DOHH2 (cell line): Measurements from ENCODE around the gene ZC3H4.

ENCODE experiments used
- H3F3A ChIP-seq: fragments of 200-600 bp; sonication (generic), shearing (Covaris generic); 2 replicates; pipeline ENCODE4 v1.6.0; 2016; ENCODE audit warnings: antibody characterized with exemption, mild to moderate bottlenecking; ENCODE audit not compliant: control insufficient read depth, insufficient read depth
- H3K27ac ChIP-seq: fragments of 200-600 bp; sonication (generic); 2 replicates; pipeline ENCODE4 v1.5.1; 2014; ENCODE audit warnings: low read depth, mild to moderate bottlenecking, low read length, moderate library complexity
- H3K27me3 ChIP-seq: fragments of 200-600 bp; sonication (generic); 2 replicates; pipeline ENCODE4 v1.6.1; 2014; ENCODE audit warnings: mild to moderate bottlenecking, low read length, mixed read lengths; ENCODE audit not compliant: control insufficient read depth
- H3K36me3 ChIP-seq: fragments of 200-600 bp; sonication (generic); 2 replicates; pipeline ENCODE4 v1.6.1; 2014; ENCODE audit warnings: mild to moderate bottlenecking, low read length, moderate library complexity, mixed read lengths; ENCODE audit not compliant: control insufficient read depth
- H3K4me1 ChIP-seq: fragments of 200-600 bp; sonication (generic); 2 replicates; pipeline ENCODE4 v1.6.1; 2014; ENCODE audit warnings: mild to moderate bottlenecking, low read length, mixed read lengths; ENCODE audit not compliant: control insufficient read depth
- H3K4me2 ChIP-seq: fragments of 200-600 bp; sonication (generic); 2 replicates; pipeline ENCODE4 v1.6.0; 2014; ENCODE audit warnings: mild to moderate bottlenecking, low read length, moderate library complexity
- H3K4me3 ChIP-seq: fragments of 200-600 bp; sonication (generic); 2 replicates; pipeline ENCODE4 v1.5.1; 2014; ENCODE audit warnings: mild to moderate bottlenecking, low read length, mixed read lengths
- H3K79me2 ChIP-seq: fragments of 200-600 bp; sonication (generic); 2 replicates; pipeline ENCODE4 v1.6.1; 2014; ENCODE audit warnings: mild to moderate bottlenecking, low read length, mixed read lengths; ENCODE audit not compliant: control insufficient read depth
- H3K9me2 ChIP-seq: fragments of 200-600 bp; sonication (generic); replicated peaks from 2 replicates; pipeline ENCODE4 v1.6.1; 2014; ENCODE audit warnings: mild to moderate bottlenecking, low read length, mixed read lengths; ENCODE audit not compliant: control insufficient read depth
- H3K9me3 ChIP-seq: fragments of 200-600 bp; sonication (generic); 2 replicates; pipeline ENCODE4 v1.6.1; 2014; ENCODE audit warnings: antibody characterized with exemption, low read length, mixed read lengths; ENCODE audit not compliant: control insufficient read depth, insufficient read depth
- H4K20me1 ChIP-seq: fragments of 200-600 bp; sonication (generic); 2 replicates; pipeline ENCODE4 v1.6.0; 2014; ENCODE audit warnings: low read depth, mild to moderate bottlenecking, antibody characterized with exemption, low read length, moderate library complexity; ENCODE audit not compliant: control insufficient read depth, insufficient read depth
- EZH2phosphoT487 ChIP-seq: fragments of 200-600 bp; sonication (generic); IDR thresholded peaks from 2 replicates; pipeline ENCODE4 v1.6.1; 2017; ENCODE audit warnings: borderline replicate concordance, mild to moderate bottlenecking, antibody characterized with exemption, low read length, moderate library complexity, mixed read lengths
- TF ChIP-seq, protein P1 (sequence below): fragments of 200-600 bp; sonication (generic); IDR thresholded peaks from one replicate; pipeline ENCODE4 v1.5.1; 2014; ENCODE audit warnings: antibody characterized with exemption, mild to moderate bottlenecking, low read depth, low read length; ENCODE audit not compliant: poor library complexity, severe bottlenecking

Gene ZC3H4

DNA sequence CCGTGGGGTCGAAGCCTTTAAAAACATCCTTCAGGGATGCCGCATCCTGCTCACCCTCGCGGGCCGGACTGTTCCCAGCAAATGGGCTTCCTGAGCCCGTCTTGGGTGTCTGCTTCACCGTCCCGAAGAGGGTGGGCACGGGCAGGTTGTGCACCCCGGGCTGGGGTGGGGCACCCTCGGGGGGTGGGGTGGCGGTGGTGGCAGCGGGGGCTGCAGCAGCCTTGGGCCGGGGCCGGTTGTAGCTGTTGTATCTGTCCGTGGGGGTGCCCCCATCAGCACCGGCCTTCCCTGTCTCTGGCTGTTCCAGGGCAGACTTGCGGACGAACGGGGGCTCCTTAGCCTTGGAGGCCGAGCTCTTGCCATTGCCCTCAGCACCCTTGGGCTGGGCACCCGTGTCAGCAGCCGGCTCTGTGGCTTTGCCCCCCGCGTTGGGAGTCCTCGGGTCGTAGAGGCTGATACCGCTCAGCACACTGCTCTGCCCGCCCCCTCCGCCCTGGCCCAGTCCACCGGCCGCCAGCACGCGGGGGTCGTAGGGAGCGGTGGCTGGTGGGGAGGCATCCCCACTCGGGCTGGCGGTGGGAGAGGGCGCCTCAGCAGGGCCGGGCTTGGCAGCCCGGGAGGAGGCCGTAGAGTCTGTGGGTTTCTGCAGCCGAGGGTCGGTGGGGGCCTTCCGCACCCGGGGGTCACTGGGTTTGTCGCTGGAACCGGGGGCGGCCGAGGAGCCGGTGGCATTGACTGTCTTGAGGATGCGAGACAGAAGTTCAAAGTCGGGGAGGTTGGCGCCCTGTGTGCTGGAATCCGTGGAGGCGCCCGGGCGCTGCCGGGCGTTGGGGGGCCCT lies 47.0 kb downstream of the ZC3H4 start:
- Histone ChIP-seq H3K27ac (no peak overlapping the region), H3K4me3 (no peak overlapping the region), H3F3A (0 out of 2 replicates have a peak, but pooled peaks cover 3% of the 10 kb centered on the region), H4K20me1 (peaks cover 7% of the 10 kb centered on the region; the same call in 1 of the 2 replicates), H3K4me1 (no peaks in the 10 kb centered on the region), H3K27me3 (no peaks in the 10 kb centered on the region), H3K36me3 (peaks cover 77% of the 10 kb centered on the region), H3K9me2 (no peaks in the 10 kb centered on the region), H3K9me3 (no peaks in the 10 kb centered on the region), H3K4me2 (no peak overlapping the region), H3K79me2 (peaks cover 10% of the 10 kb centered on the region)
- no peak for TF ChIP-seq EZH2phosphoT487

GRCh38 chr19:47065242-47065641 lies 48.3 kb downstream of the ZC3H4 start:
- H3K36me3 ChIP-seq = peaks cover 63% of the 10 kb centered on the region
- no peaks in the 10 kb centered on the region for H3K9me3 ChIP-seq
- no peak overlapping the region for H3K27ac ChIP-seq
- no peaks in the 10 kb centered on the region for H3K27me3 ChIP-seq
- no peak overlapping the region for H3K4me2 ChIP-seq
- H3K4me1 ChIP-seq = no peaks in the 10 kb centered on the region
- peaks cover 7% of the 10 kb centered on the region; the same call in 1 of the 2 replicates for H4K20me1 ChIP-seq
- TF ChIP-seq, protein P1, sequence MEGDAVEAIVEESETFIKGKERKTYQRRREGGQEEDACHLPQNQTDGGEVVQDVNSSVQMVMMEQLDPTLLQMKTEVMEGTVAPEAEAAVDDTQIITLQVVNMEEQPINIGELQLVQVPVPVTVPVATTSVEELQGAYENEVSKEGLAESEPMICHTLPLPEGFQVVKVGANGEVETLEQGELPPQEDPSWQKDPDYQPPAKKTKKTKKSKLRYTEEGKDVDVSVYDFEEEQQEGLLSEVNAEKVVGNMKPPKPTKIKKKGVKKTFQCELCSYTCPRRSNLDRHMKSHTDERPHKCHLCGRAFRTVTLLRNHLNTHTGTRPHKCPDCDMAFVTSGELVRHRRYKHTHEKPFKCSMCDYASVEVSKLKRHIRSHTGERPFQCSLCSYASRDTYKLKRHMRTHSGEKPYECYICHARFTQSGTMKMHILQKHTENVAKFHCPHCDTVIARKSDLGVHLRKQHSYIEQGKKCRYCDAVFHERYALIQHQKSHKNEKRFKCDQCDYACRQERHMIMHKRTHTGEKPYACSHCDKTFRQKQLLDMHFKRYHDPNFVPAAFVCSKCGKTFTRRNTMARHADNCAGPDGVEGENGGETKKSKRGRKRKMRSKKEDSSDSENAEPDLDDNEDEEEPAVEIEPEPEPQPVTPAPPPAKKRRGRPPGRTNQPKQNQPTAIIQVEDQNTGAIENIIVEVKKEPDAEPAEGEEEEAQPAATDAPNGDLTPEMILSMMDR = no peak
- TF ChIP-seq EZH2phosphoT487 = no peak
- no peak overlapping the region for H3K4me3 ChIP-seq
- H3F3A ChIP-seq = 0 out of 2 replicates have a peak, but pooled peaks cover 3% of the 10 kb centered on the region
- H3K9me2 ChIP-seq = no peaks in the 10 kb centered on the region
- peaks cover 7% of the 10 kb centered on the region for H3K79me2 ChIP-seq

- no peaks in the 10 kb centered on the region for H3K79me2 ChIP-seq
- H3K27me3 ChIP-seq = no peaks in the 10 kb centered on the region
- H3K9me2 ChIP-seq = no peaks in the 10 kb centered on the region
- no peaks in the 10 kb centered on the region for H3K4me1 ChIP-seq
- H3K27ac ChIP-seq = no peak overlapping the region
- no peak overlapping the region for H3K4me2 ChIP-seq
- no peak overlapping the region for H3K4me3 ChIP-seq
- H4K20me1 ChIP-seq = peaks cover 7% of the 10 kb centered on the region; the same call in 1 of the 2 replicates
- TF ChIP-seq, protein P1 = no peak
- no peak for TF ChIP-seq EZH2phosphoT487
- no peaks in the 10 kb centered on the region for H3K9me3 ChIP-seq
- 0 out of 2 replicates have a peak, but pooled peaks cover 3% of the 10 kb centered on the region for H3F3A ChIP-seq
- H3K36me3 ChIP-seq = peaks cover 50% of the 10 kb centered on the region
These were observed 49.7 kb downstream of the ZC3H4 start for GRCh38 chr19:47063874-47064273.

DNA sequence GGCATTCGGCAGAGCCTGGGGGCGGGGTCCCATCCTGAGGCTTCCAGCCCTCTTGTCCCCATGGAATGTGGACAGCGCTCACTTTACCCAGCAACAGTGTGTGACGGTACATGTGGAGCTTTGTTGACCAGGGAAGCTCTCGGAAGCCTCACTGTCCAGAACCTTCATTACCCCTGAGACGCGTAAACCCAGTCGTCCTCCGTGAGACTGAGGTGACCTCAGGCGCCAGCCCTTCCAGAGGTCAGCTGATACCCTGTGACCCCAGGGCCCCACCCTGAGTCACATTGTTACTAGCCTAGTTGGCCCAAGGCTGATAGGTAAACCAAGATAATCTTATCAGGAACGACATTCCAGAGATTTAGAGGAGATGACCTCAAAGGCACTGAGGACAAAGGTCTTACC lies 55.0 kb downstream of the ZC3H4 start:
- Histone ChIP-seq H3K4me3 (no peak overlapping the region), H3K4me2 (no peak overlapping the region), H3K4me1 (no peaks in the 10 kb centered on the region), H3K27ac (no peak overlapping the region), H3K9me2 (no peaks in the 10 kb centered on the region), H3K9me3 (no peaks in the 10 kb centered on the region), H3K27me3 (no peaks in the 10 kb centered on the region), H3F3A (0 out of 2 replicates have a peak, but pooled peaks cover 3% of the 10 kb centered on the region), H4K20me1 (peaks cover 2% of the 10 kb centered on the region; the same call in 1 of the 2 replicates), H3K79me2 (no peaks in the 10 kb centered on the region), H3K36me3 (peaks cover under 1% of the 10 kb centered on the region; the same call in 1 of the 2 replicates)
- TF ChIP-seq, protein P1 = no peak
- no peak for TF ChIP-seq EZH2phosphoT487
